GM12875 (cell line): ENCODE data around the gene CPEB2.

Experiments
- H3K4me3 ChIP-seq: one replicate; pipeline ENCODE4 v1.5.1; 2011; ENCODE audit warnings: low read depth, low read length, control low read depth
- TF ChIP-seq, protein P1 (sequence below): IDR thresholded peaks from 2 replicates; pipeline ENCODE4 v1.5.1; 2011; ENCODE audit warnings: low read depth, mild to moderate bottlenecking, control low read depth, inconsistent platforms, low read length, moderate library complexity, borderline replicate concordance; ENCODE audit not compliant: insufficient read depth

The CPEB2 gene

GRCh38 chr4:15116509-15117079 is 114.3 kb downstream of the CPEB2 start:
- TF ChIP-seq, protein P1, sequence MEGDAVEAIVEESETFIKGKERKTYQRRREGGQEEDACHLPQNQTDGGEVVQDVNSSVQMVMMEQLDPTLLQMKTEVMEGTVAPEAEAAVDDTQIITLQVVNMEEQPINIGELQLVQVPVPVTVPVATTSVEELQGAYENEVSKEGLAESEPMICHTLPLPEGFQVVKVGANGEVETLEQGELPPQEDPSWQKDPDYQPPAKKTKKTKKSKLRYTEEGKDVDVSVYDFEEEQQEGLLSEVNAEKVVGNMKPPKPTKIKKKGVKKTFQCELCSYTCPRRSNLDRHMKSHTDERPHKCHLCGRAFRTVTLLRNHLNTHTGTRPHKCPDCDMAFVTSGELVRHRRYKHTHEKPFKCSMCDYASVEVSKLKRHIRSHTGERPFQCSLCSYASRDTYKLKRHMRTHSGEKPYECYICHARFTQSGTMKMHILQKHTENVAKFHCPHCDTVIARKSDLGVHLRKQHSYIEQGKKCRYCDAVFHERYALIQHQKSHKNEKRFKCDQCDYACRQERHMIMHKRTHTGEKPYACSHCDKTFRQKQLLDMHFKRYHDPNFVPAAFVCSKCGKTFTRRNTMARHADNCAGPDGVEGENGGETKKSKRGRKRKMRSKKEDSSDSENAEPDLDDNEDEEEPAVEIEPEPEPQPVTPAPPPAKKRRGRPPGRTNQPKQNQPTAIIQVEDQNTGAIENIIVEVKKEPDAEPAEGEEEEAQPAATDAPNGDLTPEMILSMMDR = no peak
- H3K4me3 ChIP-seq = no peak overlapping the region

- TF ChIP-seq, protein P1 = no peak
- H3K4me3 ChIP-seq = no peak overlapping the region
Observed at GRCh38 chr4:15117270-15117946, 115.1 kb downstream of the CPEB2 start.

GRCh38 chr4:15118292-15118691 is 116.0 kb downstream of the CPEB2 start:
- TF ChIP-seq, protein P1 = no peak
- no peak overlapping the region for H3K4me3 ChIP-seq
